Right atrium auricular region (tissue), 2 donors: ENCODE results near the gene SLC25A10. TPM values are rescaled to one million over a fixed set of nuclear protein-coding genes. Genes with fewer than 3 reads are reported as not detected.

Source experiments
- DNase-seq: peaks from one replicate; pipeline ENCODE4 v3.0.0-alpha.2; 2019; ENCODE audit warnings: low spot score
- H3K27ac ChIP-seq, 2 donors: fragments of 200-600 bp; sonication (generic); 1 replicate in 1 of 2; 2 replicates in 1 of 2; pipeline ENCODE4 v1.5.1; 2016 to 2019
- H3K27me3 ChIP-seq, 2 donors: fragments of 200-600 bp; sonication (generic); one replicate each; pipeline versions ENCODE4 v1.5.1 to v1.6.0; 2017 to 2019
- H3K36me3 ChIP-seq: fragments of 200-600 bp; sonication (generic); one replicate; pipeline ENCODE4 v1.5.1; 2016
- H3K4me1 ChIP-seq, 2 donors: fragments of 200-600 bp; sonication (generic); one replicate each; pipeline versions ENCODE4 v1.5.1 to v1.6.0; 2017 to 2019
- H3K4me3 ChIP-seq, 2 donors: fragments of 200-600 bp; sonication (generic); 1 replicate in 1 of 2; 2 replicates in 1 of 2; pipeline ENCODE4 v1.5.1; 2017 to 2019; ENCODE audit warnings: mild to moderate bottlenecking in 1 of 2, moderate library complexity in 1 of 2
- H3K9me3 ChIP-seq, 2 donors: fragments of 200-600 bp; sonication (generic); one replicate each; pipeline ENCODE4 v1.5.1; 2019
- CTCF ChIP-seq, 2 donors: fragments of 200-600 bp; sonication (generic); IDR thresholded peaks; one replicate each; pipeline ENCODE4 v1.5.1; 2019; ENCODE audit warnings: antibody characterized with exemption in 2 of 2
- total RNA-seq, 2 donors: library from RNA; depleted of rRNA; stranded (reverse); fragments of >200 nt; gene quantifications; one replicate each; pipeline ENCODE4 v1.1.0, GENCODE V29; 2016

Gene SLC25A10
- total RNA-seq, 2 donors from 2014 or later: 6.6 to 18.2 TPM

- TF ChIP-seq CTCF (IDR thresholded peaks at IDR 0.05): no peak
- Histone ChIP-seq H3K36me3 (peaks cover 50% of the 10 kb centered on the region), H3K4me1 (peaks cover 0 to 39% of the 10 kb centered on the region in 2 donors), H3K27me3 (no peaks in the 10 kb centered on the region), H3K4me3 (no peak overlapping the region), H3K27ac (no peak overlapping the region), H3K9me3 (no peaks in the 10 kb centered on the region)
- DNase-seq: no peak
Measured at GRCh38 chr17:81705518-81706231, 6.4 kb upstream of the SLC25A10 start.

DNA sequence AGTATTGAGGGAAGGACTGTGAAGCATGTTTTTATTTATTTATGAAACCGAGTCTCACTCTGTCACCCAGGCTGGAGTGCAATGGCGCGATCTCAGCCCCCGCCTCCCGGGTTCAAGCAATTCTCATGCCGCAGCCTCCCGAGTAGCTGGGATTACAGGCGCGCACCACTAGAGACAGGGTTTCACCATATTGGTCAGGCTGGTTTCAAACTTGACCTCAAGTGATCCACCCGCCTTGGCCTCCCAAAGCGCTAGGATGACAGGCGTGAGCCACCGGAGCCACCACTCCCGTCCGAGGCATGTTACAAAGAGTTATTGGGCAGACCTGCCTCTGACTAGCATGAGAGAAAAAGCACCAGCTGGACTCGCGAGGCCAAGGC is 5.9 kb upstream of the SLC25A10 start:
- Histone ChIP-seq H3K27me3 (no peaks in the 10 kb centered on the region), H3K27ac (no peak overlapping the region), H3K4me3 (no peak overlapping the region), H3K9me3 (no peaks in the 10 kb centered on the region), H3K36me3 (peaks cover 44% of the 10 kb centered on the region), H3K4me1 (peaks cover 0 to 39% of the 10 kb centered on the region in 2 donors)
- TF ChIP-seq CTCF (IDR thresholded peaks at IDR 0.05): no peak
- DNase-seq: no peak

DNA sequence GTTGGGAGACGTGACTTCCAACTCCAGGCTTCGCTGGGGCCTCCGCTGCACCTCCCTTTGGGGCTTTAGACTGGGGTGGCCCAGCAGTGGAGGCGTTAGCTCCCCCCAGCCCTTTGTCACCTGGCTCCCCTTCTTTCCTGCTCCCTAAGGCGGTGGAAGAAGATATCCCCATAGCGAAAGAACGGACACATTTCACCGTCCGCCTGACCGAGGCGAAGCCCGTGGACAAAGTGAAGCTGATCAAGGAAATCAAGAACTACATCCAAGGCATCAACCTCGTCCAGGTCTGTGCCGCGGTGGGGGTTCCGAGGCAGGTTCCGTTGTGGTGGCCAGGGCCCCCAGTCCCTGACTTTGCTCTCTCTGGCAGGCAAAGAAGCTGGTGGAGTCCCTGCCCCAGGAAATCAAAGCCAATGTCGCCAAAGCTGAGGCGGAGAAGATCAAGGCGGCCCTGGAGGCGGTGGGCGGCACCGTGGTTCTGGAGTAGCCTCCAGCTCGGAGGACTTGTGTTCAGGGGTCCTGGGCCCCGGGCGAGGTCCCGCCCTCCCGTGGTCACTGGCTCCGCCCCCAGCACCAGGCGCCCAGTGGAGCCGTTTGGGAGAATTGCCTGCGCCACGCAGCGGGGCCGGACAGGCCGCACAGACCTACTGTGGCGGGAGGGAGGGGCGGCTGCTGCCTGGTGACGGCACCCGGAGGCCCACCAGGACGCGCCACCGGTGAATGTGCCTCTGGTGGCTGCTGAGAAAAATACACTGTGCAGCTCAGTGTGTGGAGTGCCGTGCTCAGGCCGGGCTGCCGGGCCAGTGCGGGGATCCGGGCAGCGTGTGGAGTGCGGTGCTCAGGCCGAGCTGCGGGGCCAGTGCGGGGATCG is 5.1 kb upstream of the SLC25A10 start:
- Histone ChIP-seq H3K36me3 (peaks cover 37% of the 10 kb centered on the region), H3K27ac (no peak overlapping the region), H3K4me1 (peaks cover 0 to 36% of the 10 kb centered on the region in 2 donors), H3K27me3 (no peaks in the 10 kb centered on the region), H3K4me3 (no peak overlapping the region), H3K9me3 (no peaks in the 10 kb centered on the region)
- no peak for DNase-seq
- TF ChIP-seq CTCF (IDR thresholded peaks at IDR 0.05): no peak

GRCh38 chr17:81707725-81708646 is 4.1 kb upstream of the SLC25A10 start:
- DNase-seq: no peak
- TF ChIP-seq CTCF (IDR thresholded peaks at IDR 0.05): no peak

DNA sequence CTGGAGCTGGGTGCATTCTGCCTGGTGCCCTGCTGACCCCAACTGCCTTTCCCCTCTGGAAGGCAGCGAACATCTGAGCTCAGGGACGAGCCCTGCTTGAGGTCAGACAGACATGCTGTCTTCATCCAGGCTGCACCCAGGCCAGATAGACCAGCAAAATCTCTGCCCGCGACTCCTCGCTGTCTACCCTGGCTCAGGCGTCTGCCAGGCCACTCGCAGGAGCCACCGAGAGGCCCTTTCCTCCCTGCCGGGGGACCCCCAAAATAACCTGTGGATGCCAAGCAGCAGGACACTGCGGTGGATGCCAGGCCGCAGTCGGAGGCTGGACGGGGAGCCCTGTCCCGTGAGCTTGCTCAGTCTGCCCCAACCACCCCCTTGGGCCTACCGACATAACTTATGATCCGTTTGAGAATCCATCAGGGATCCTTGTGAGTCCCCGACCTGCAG is 3.3 kb upstream of the SLC25A10 start:
- no peak for TF ChIP-seq CTCF (IDR thresholded peaks at IDR 0.05)
- no peak overlapping the region for H3K4me3 ChIP-seq
- H3K27ac ChIP-seq: no peak overlapping the region
- peaks cover 0 to 43% of the 10 kb centered on the region in 2 donors for H3K4me1 ChIP-seq
- no peaks in the 10 kb centered on the region for H3K9me3 ChIP-seq
- no peaks in the 10 kb centered on the region for H3K27me3 ChIP-seq
- H3K36me3 ChIP-seq: peaks cover 37% of the 10 kb centered on the region
- no peak for DNase-seq

More at GRCh38 chr17:81707725-81708646, 4.1 kb upstream of the SLC25A10 start:
- Histone ChIP-seq H3K9me3 (no peaks in the 10 kb centered on the region), H3K27me3 (no peaks in the 10 kb centered on the region), H3K27ac (no peak overlapping the region), H3K4me1 (peaks cover 0 to 35% of the 10 kb centered on the region in 2 donors), H3K36me3 (peaks cover 37% of the 10 kb centered on the region), H3K4me3 (no peak overlapping the region)
